ENCODE results near the gene SOX6.

SOX6 gene

DNA sequence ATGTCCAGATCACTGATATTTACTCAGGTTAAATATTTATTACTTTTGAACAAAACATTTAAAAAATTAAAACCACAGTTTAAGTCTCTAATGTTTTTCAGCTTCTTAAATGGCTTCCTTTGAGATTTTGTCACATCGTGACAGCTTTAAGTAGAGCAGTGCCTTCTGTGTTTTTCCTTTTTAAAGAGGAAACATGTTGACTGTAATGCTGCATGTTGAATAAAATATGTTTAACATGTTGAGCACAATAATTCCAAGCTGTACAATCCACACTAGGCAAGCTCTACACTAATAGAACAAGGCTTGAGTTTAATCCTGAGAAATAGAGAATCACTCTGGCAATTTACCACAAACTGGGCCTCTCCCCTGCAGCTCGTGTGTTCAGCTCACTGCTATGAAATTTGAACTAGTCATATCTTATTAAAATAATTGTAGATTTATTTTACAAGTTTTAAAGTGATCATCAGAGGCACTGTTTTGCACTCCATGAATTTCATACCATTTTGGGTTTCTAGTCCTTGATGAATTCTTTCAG, 368.3 kb downstream of the SOX6 start:
- no peak for DNase-seq

GRCh38 chr11:15987046-15987445, 369.3 kb downstream of the SOX6 start:
- DNase-seq = no peak

DNA sequence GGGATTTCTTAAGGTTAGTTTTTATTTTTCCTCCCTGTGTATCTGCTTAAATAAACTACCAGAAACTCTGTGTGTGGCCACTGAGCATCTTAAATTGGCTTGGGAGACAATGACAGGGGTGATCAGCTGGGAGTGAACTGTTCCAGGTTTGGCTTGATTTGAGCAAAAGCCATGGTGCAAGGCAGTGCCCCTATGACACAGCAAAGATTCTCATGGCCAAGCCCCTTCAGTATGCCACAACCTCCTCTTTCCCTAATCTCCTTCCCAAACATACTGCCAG, 370.5 kb downstream of the SOX6 start:
- DNase-seq = no peak

DNA sequence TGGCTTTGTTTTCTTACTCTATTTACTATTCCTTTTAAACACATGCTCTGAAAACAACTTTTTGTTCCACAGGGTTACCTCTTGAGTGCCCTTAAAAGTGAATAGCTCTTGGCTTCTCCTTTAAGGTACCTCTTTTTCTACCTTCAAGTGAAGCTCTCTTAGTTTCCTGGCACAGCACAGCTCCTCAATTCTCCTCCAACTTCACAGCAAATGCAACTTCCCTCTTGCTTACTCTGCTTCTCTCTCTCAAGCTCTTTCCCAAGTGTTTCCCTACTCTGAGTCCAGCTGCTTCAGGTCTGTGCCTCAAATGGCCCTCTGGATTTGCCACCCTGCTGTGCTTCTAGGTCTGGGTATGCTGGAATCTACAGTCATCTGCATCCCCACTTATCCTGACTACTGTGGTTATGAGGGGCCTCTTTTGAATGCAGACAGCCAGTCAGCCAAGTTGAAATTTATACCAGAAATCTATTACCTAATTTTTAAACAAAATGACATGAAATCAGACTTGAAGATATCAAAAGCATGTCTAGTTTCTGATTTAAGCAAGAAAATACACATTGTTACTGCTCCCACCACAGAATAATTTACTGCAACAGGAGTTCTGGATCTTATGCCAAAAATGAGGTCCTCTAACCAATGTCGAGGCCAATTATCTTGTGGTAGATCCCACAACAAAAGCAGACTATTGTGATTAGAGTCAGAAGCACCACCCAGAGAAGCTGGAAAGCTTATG, 371.1 kb downstream of the SOX6 start:
- no peak for DNase-seq

DNA sequence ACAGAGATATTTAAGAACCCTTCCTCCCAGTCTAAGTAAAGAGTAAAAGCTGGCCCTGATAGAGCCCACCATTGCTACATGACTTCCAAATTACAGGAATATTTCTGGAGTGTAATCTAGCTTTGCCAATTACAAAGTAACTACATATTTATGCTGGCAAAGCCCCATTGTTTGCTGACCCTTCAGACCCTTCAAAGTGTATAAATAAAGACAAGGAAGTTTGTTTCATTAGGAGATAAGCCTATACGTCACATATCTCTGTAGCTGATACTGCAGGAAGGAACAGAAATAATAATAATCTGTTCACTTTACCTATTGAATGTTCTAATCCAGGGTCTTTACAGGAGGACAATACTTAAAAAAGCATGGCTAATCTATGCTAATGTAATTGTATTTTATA, 375.1 kb downstream of the SOX6 start:
- no peak for DNase-seq

DNA sequence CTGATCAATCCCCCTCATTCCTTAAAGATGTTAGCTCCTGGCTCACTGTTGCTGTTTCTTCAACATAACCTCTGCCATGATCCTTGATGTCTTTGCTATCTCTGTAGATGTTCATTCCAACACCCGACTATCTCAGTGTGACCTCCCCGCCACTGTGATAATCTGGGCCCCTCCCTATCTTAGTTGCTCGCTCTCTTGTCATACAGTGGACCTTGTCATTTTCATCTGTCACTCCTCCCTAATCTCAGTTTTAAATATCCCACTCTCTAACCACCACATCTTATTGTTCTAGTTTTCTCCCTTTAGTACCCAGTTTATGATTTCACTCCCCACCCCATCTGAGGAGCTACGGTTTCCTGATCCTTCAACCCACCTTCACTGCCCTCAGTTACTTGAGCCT, 379.2 kb downstream of the SOX6 start:
- no peak for DNase-seq

DNA sequence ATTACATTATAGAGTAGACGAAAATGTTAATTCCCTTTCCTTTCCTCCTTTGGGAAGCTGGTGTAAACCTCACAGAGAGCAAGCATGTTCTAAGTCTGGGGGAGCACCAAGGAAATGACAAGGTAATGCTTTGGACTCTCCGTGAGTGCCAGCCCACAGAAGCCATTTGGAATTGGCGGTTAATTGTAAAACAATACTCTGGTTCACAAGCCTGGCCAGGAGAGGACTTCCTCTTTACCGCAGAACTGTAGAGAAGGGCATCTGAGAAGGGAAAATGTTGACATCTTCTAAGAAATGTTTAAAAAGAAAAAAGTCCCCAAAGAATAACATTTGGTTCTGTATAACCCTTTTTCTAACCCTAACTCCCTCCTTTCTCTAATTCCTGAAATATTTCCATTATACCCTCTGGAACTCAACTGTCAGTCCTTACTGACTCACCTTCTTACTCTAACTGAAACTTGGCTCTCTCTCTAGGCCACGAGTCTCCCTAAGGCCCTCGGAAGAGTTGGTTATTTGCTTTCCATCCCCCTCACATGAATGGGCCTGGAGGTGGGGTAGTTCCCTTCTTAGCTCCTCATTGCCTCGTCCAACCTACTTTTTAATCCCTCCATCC, 379.8 kb downstream of the SOX6 start:
- DNase-seq = peak; percentile 70

DNA sequence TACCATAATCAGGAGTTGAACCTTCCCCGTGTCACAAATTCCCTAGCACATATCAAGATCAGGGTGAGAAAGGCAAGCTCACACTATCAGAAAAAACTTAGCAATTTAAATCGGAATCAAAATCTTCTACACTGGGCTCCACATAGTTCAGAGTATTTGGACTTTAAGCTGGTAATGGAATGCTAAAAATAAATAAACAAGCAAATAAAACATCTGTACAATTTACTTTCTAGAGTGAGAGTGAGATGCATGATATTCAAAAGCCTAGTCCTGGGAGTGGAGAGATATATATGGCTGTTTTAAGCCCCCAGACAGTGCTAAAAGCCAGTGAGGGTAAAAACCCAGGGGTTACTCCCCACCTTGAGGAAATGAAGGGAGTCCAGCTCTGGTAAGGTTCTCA, 380.6 kb downstream of the SOX6 start:
- DNase-seq = no peak

DNA sequence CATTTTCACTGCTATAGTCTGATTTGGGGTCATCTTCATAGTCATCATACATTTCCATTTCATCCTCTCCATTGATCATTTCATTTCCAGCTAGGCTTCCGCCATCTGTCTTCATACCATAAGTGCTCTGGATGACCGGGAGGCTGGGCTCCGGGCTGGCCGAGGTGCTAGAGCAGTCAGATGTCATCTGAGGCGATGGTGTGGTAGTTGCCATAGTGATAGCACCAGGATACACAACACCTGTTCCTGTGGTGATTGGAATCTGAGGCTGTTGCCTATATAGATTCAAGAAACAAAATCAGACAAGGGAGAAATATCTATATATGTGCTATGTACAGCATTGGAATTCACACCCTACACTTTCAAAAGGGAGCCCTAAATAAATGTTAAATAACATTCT, 383.5 kb downstream of the SOX6 start:
- no peak for DNase-seq

- no peak for DNase-seq
Observed at GRCh38 chr11:15971215-15971546, 385.2 kb downstream of the SOX6 start.

GRCh38 chr11:15970506-15971214, 385.7 kb downstream of the SOX6 start:
- DNase-seq = no peak

GRCh38 chr11:15969701-15970329, 386.5 kb downstream of the SOX6 start:
- DNase-seq = peak; percentile 53

DNA sequence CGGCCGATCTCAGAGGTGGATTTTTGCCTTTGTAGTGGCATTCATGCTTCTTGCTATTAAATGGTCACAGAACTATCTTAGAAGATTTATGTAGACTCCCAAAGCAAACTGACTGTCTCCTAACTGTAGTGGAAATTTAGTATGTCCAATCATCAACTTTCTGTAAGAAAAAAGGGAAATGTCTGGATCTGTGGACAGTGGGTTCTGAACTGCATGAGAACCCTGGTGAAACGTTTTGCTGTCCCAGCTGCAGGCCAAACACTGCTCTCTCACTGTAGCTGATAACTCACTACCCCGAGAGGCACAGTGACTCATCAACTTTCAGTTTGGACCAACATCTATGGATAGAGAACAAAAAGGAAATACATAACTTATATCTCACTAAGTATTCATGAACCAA, 387.1 kb downstream of the SOX6 start:
- peak; percentile 87 for DNase-seq

DNA sequence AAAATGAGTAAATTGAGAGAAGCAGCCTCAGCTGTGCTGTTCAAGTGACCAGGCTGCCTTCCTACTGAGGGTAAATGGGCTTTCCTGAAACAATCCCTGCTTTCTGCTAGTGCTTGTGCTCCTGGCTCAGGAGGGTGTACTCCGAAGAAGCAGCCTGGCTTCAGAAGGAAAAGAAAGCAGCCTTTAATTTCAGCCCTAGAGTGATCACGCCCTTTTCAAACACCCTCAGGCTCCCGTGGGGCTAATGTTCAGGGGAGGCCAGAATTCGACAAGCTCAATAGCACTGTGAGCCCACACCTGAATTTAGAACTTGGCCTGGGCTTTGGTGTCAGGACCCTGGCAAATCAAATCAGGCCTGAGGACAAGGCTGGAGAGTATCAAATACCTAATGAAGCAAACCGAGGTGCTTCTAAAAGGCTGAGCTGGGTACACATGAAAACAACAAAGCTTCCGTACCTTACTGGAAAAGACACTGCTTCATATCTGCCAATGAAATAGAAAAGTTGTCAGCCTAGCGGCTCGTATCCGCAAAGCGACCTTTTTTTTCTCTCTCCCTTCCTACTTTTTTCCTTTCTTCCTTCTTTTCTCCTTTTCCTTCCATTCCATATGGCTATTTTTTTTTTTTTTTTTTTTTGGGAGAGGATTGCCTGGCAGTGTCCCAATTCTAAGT, 387.8 kb downstream of the SOX6 start:
- no peak for DNase-seq

- peak; percentile 44 for DNase-seq
Observed at GRCh38 chr11:15967966-15968365, 388.4 kb downstream of the SOX6 start.

GRCh38 chr11:15967166-15967565, 389.2 kb downstream of the SOX6 start:
- peak; percentile 11 for DNase-seq

DNA sequence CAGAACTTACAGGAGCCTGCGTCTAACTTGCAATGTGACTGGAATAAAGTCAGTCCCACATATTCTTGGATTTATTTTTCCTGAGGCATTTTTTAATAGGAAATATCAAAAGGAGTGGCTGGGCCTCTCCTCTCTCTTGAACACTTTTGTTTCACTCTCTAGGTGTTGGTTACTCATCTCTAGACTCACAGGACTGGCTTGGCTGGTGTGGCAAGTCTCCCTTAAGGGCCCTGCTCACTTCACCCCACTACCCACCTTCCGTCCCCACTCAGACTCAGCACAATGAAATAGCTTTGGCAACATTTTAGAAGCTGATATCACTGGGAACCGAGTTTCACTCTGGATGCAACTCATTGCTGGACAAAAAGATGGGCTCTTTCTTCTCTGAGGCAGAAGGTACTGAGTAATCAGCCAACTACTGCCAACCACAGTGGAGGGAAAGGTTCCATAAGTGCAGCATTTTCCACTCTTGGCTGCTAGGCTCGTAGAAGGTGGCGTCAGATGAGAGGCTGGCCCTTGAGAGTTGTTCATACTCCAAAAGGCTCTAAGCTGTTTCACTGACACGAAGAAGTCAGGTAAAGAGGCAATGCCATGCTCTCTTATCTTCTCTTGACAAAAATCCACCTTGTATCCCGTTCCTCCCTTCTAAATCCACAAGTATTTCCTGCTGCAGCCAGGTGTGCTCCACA, 390.6 kb downstream of the SOX6 start:
- DNase-seq = no peak

DNA sequence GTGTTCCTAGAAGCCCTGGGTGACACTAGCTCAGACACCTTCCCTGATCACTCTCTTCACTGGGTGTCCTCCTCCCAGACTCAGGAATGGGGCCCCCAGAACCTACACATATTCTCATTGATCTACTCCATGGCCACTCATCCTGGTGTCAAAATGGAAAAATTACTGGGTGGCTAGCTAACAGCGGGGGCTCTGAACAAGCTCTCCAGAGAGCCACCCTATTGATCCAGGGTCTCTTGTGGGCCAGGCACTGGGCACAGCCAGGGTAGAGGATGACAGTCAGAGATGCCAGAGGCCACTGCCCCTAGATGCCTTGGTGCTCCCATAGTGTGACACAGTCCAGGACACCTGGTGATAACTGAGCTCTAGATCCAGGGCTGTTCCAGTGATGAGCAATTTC, 393.1 kb downstream of the SOX6 start:
- DNase-seq = no peak

GRCh38 chr11:15958910-15959309, 397.4 kb downstream of the SOX6 start:
- DNase-seq = no peak

DNA sequence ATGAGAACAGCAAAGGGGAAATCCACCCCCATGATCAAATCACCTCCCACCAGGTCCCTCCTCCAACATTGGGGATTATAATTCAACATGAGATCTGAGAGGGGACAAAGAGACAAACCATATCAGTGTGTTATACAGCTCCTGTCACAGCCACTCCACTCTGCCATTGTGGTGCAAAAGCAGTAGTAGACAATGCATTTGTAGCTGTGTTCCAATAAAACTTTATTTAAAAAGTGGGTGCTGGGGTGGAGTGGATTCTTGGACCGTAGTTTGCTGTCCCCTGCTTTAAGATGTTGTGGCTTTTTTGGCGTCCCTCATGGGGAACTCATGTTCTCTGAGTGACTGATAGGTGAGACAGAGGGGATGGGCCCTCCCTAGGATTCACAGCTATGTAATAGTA, 399.1 kb downstream of the SOX6 start:
- no peak for DNase-seq

DNA sequence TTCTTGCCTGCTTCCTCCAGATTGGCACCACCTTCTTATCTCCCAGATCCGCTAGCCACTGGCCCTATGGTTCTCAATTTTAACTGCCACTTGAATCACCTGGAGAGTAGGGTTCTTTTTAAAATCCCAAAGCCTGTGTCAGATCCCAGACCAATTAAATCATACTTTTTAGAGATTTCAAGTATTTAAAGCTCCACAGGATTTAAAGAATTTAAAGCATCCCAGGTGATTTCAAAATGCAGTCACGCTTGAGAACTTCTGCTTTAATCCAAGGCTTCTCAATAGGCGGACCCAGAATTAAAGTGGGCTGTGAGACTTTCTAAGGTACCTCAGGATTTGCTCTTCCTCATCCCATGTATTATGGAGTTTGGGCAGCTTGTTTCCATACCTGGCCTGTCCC, 400.0 kb downstream of the SOX6 start:
- DNase-seq = no peak

DNA sequence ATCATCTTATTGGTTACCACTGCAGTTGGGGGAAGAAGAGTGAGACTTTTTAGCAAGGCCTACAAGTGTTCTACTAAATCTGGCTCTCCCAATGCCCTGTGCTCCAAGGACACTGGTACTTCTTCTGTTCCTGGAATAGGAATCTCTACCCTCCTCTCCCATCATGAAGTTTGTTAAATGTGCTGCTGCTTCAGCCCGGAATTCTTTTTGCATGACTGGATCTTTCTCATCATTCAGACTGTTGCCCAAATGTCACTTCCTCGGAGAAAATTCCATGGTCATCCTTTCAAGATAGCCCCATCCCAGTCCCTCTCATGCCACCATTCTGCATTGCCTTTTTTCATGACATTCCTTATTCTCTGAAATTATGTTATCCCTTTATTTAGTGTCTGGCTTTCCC, 400.8 kb downstream of the SOX6 start:
- DNase-seq = peak; percentile 18

Measured in fibroblast of skin of back (primary cell).